GM12878 (cell line): ENCODE data around the gene PERM1.

Experiments used
- EGR1 ChIP-seq, 2 experiments: IDR thresholded peaks; 1 replicate in 1 of 2; 2 replicates in 1 of 2; pipeline ENCODE4 v1.6.1; 2011 to 2012; ENCODE audit warnings: low read depth in 2 of 2, low read length in 2 of 2, borderline replicate concordance in 1 of 2, mild to moderate bottlenecking in 1 of 2, moderate library complexity in 1 of 2
- ELK1 ChIP-seq: IDR thresholded peaks from 2 replicates; pipeline ENCODE4 v1.6.1; 2012; ENCODE audit warnings: low read depth, low read length, improper control_type of control experiment
- EP300 ChIP-seq, 2 experiments: fragments of 150-350 bp in 1 of 2; IDR thresholded peaks; 2 replicates each; pipeline ENCODE4 v1.6.1; 2011 to 2012; ENCODE audit warnings: low read depth in 2 of 2, low read length in 2 of 2, borderline replicate concordance in 1 of 2, improper control_type of control experiment in 1 of 2, inconsistent platforms in 1 of 2; ENCODE audit not compliant: control insufficient read depth in 1 of 2
- IKZF1 ChIP-seq: fragments of 450-650 bp; conservative IDR thresholded peaks from 2 replicates; pipeline ENCODE4 v1.6.1; 2017; ENCODE audit warnings: antibody characterized with exemption, mild to moderate bottlenecking
- MAX ChIP-seq: IDR thresholded peaks from 2 replicates; pipeline ENCODE4 v1.6.1; 2012; ENCODE audit warnings: low read depth, low read length, improper control_type of control experiment
- POLR2A ChIP-seq: IDR thresholded peaks from 2 replicates; pipeline ENCODE4 v1.6.1; 2011; ENCODE audit warnings: low read depth, mild to moderate bottlenecking, low read length
- SIX5 ChIP-seq: IDR thresholded peaks from 2 replicates; pipeline ENCODE4 v1.6.1; 2011; ENCODE audit warnings: mild to moderate bottlenecking, low read depth, low read length, moderate library complexity; ENCODE audit not compliant: severe bottlenecking
- WRNIP1 ChIP-seq: IDR thresholded peaks from 2 replicates; pipeline ENCODE4 v1.6.1; 2011; ENCODE audit warnings: low read depth, low read length, improper control_type of control experiment, borderline replicate concordance

GRCh38 chr1:983798-984475 is 2.0 kb upstream of the PERM1 start:
- TF ChIP-seq ELK1 (no peak), POLR2A (no peak), IKZF1 (0 out of 2 replicates have a peak, but pooled peaks have one; percentile 15), MAX (no peak), SIX5 (no peak), WRNIP1 (no peak), EGR1 (IDR thresholded peaks at IDR 0.05; ENCODE audit: borderline replicate concordance in 1 of 2, low read depth in 2 of 2, low read length in 2 of 2) (no peak), EP300 (IDR thresholded peaks at IDR 0.05; ENCODE audit: borderline replicate concordance in 1 of 2, control insufficient read depth in 1 of 2, low read depth in 2 of 2, low read length in 2 of 2) (no peak)
